Peyer's patch (tissue), 4 donors: Measurements from ENCODE around the gene JHY. TPM values are rescaled to one million over a fixed set of nuclear protein-coding genes. Genes with fewer than 3 reads are reported as not detected.

ENCODE experiments used
- DNase-seq, 3 donors: peaks; one replicate each; pipeline ENCODE4 v3.0.0-alpha.2; 2017 to 2019
- H3K27ac ChIP-seq, 4 donors: fragments of 200-600 bp; sonication (generic); one replicate each; pipeline ENCODE4 v1.5.1; 2016 to 2019
- H3K27me3 ChIP-seq, 2 donors: fragments of 200-600 bp; sonication (generic); one replicate each; pipeline ENCODE4 v1.5.1; 2019
- H3K36me3 ChIP-seq, 3 donors: fragments of 200-600 bp; sonication (generic); one replicate each; pipeline ENCODE4 v1.5.1; 2016 to 2019
- H3K4me1 ChIP-seq, 4 donors: fragments of 200-600 bp; sonication (generic); one replicate each; pipeline ENCODE4 v1.5.1; 2016 to 2019
- H3K4me3 ChIP-seq, 4 donors: fragments of 200-600 bp; sonication (generic); 1 replicate in 3 of 4; 2 replicates in 1 of 4; pipeline ENCODE4 v1.5.1; 2016 to 2019; ENCODE audit warnings: mild to moderate bottlenecking in 1 of 4
- H3K9me3 ChIP-seq, 4 donors: fragments of 200-600 bp; sonication (generic); one replicate each; pipeline ENCODE4 v1.5.1; 2016 to 2019; ENCODE audit warnings: mild to moderate bottlenecking in 1 of 4
- POLR2A ChIP-seq, 2 donors: fragments of 450-650 bp; IDR thresholded peaks; one replicate each; pipeline ENCODE4 v1.5.1; 2017; ENCODE audit warnings: antibody characterized with exemption in 2 of 2, mild to moderate bottlenecking in 2 of 2, moderate library complexity in 2 of 2
- total RNA-seq, 4 donors: library from RNA; depleted of rRNA; stranded (reverse); fragments of >200 nt; gene quantifications; one replicate each; pipeline ENCODE4 v1.1.0, GENCODE V29; 2016
- TF ChIP-seq, protein P1 (sequence below), 6 experiments: fragments of 450-650 bp in 4 of 6; fragments of 200-600 bp in 2 of 6; sonication (generic) in 1 of 6; IDR thresholded peaks; one replicate each; pipeline ENCODE4 v1.5.1; 2017 to 2019; ENCODE audit warnings: antibody characterized with exemption in 6 of 6, mild to moderate bottlenecking in 3 of 6, moderate library complexity in 1 of 6

JHY gene
- total RNA-seq, 4 donors from 2014 or later, result 1.8 to 15.7 (median 3.0) TPM

GRCh38 chr11:122981388-122982264 lies 99.1 kb downstream of the JHY start, which contains the start of gene BSX:
BSX (minus strand) TSS chr11:122981834; CDS start chr11:122981671, 163 bp downstream.
- peaks cover 0 to 33% (median 2%) of the 10 kb centered on the region in 4 donors for H3K4me1 ChIP-seq
- no peak for DNase-seq

GRCh38 chr11:122983438-122984185 lies 101.1 kb downstream of the JHY start:
- Histone ChIP-seq H3K36me3 (no peaks in the 10 kb centered on the region), H3K4me3 (peak overlapping the region in 3 of 4 donors; percentile 44 to 63 (median 47)), H3K4me1 (peaks cover 0 to 21% (median 0%) of the 10 kb centered on the region in 4 donors), H3K9me3 (peaks cover 0 to 4% (median 0%) of the 10 kb centered on the region in 4 donors), H3K27me3 (peaks cover 0 to 52% of the 10 kb centered on the region in 2 donors), H3K27ac (no peak overlapping the region)
- no peak for TF ChIP-seq POLR2A (IDR thresholded peaks at IDR 0.05)
- TF ChIP-seq, protein P1, sequence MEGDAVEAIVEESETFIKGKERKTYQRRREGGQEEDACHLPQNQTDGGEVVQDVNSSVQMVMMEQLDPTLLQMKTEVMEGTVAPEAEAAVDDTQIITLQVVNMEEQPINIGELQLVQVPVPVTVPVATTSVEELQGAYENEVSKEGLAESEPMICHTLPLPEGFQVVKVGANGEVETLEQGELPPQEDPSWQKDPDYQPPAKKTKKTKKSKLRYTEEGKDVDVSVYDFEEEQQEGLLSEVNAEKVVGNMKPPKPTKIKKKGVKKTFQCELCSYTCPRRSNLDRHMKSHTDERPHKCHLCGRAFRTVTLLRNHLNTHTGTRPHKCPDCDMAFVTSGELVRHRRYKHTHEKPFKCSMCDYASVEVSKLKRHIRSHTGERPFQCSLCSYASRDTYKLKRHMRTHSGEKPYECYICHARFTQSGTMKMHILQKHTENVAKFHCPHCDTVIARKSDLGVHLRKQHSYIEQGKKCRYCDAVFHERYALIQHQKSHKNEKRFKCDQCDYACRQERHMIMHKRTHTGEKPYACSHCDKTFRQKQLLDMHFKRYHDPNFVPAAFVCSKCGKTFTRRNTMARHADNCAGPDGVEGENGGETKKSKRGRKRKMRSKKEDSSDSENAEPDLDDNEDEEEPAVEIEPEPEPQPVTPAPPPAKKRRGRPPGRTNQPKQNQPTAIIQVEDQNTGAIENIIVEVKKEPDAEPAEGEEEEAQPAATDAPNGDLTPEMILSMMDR (IDR thresholded peaks at IDR 0.05), result no peak
- no peak for DNase-seq

More at GRCh38 chr11:122981388-122982264, 99.1 kb downstream of the JHY start, which contains the start of gene BSX:
- Histone ChIP-seq H3K27me3 (peaks cover 0 to 61% of the 10 kb centered on the region in 2 donors), H3K36me3 (no peaks in the 10 kb centered on the region), H3K27ac (no peak within 1 kb of the TSS), H3K4me3 (no peak within 1 kb of the TSS), H3K9me3 (peaks cover 0 to 4% (median 0%) of the 10 kb centered on the region in 4 donors)
- TF ChIP-seq, protein P1 (IDR thresholded peaks at IDR 0.05), result no peak
- no peak for TF ChIP-seq POLR2A (IDR thresholded peaks at IDR 0.05)

- Histone ChIP-seq H3K27me3 (peaks cover 0 to 45% of the 10 kb centered on the region in 2 donors), H3K4me3 (peak overlapping the region; percentile 14 to 63 (median 46)), H3K36me3 (no peaks in the 10 kb centered on the region), H3K27ac (no peak overlapping the region), H3K9me3 (no peaks in the 10 kb centered on the region), H3K4me1 (peaks cover 0 to 21% (median 0%) of the 10 kb centered on the region in 4 donors)
- no peak for TF ChIP-seq POLR2A (IDR thresholded peaks at IDR 0.05)
- DNase-seq, result no peak
Observed at GRCh38 chr11:122984186-122985011, 101.8 kb downstream of the JHY start.

DNA sequence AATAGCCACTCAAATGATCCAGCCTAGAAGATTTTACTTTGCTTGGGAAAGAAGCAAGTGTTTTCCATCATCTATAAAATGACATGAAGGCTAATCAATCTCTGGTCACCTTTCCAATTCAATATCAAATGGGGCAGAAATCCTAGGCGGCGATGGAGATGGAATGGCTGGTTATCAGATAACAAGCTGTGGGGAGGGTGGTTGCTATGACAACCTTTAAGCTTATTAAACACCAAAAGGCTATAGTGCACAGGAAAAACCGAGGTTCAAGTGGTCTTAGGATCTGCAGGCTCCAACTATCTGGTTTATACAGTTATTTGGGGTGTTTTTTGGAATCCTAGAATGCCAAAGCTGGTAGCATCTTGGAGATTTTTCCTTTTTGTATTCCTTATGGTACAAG lies 113.0 kb downstream of the JHY start:
- H3K36me3 ChIP-seq, result no peaks in the 10 kb centered on the region
- no peak overlapping the region for H3K4me3 ChIP-seq
- no peak for TF ChIP-seq POLR2A (IDR thresholded peaks at IDR 0.05)
- TF ChIP-seq, protein P1 (IDR thresholded peaks at IDR 0.05), result no peak
- DNase-seq, result no peak
- H3K27me3 ChIP-seq, result no peaks in the 10 kb centered on the region
- H3K4me1 ChIP-seq, result no peaks in the 10 kb centered on the region
- H3K27ac ChIP-seq, result no peak overlapping the region
- H3K9me3 ChIP-seq, result no peaks in the 10 kb centered on the region

DNA sequence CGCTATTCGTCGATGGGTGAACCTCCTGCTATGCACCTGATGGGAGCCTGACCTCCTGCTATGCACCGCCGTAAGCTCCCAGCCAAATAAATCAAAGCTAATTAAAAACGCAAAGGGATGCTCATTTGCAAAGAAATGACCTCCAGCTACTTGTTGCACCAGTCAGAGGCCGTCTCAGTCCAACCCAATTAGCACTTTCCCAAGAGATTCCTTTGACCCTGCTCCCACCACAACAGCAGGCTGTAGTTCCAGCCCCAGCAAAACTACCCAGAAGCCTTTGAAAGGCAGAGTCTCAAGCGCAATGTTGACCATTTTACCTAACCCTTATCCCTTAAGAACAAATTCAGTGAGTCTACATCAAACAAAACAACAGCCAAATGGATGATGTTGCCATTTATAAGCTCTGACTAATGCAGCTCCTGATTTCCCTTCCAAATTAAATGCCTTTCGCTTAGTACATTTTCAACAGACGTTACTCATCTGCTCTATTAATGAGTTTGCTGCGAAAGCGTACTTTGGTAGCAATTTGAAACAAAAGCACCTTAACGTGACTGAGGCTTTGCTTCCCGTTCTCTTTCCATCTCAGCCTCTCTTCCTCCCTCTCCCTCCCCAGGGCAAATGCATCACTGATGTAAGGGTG lies 116.3 kb downstream of the JHY start:
- H3K27ac ChIP-seq, result no peak overlapping the region
- TF ChIP-seq, protein P1 (IDR thresholded peaks at IDR 0.05), result no peak
- no peak overlapping the region for H3K4me3 ChIP-seq
- H3K27me3 ChIP-seq, result no peaks in the 10 kb centered on the region
- no peak for DNase-seq
- H3K9me3 ChIP-seq, result no peaks in the 10 kb centered on the region
- no peaks in the 10 kb centered on the region for H3K4me1 ChIP-seq
- H3K36me3 ChIP-seq, result no peaks in the 10 kb centered on the region
